ENCODE data around the gene CIAO3.
A peak's percentile ranks its signal among the peaks of the same experiment; 100 is the strongest.

CIAO3 gene

DNA sequence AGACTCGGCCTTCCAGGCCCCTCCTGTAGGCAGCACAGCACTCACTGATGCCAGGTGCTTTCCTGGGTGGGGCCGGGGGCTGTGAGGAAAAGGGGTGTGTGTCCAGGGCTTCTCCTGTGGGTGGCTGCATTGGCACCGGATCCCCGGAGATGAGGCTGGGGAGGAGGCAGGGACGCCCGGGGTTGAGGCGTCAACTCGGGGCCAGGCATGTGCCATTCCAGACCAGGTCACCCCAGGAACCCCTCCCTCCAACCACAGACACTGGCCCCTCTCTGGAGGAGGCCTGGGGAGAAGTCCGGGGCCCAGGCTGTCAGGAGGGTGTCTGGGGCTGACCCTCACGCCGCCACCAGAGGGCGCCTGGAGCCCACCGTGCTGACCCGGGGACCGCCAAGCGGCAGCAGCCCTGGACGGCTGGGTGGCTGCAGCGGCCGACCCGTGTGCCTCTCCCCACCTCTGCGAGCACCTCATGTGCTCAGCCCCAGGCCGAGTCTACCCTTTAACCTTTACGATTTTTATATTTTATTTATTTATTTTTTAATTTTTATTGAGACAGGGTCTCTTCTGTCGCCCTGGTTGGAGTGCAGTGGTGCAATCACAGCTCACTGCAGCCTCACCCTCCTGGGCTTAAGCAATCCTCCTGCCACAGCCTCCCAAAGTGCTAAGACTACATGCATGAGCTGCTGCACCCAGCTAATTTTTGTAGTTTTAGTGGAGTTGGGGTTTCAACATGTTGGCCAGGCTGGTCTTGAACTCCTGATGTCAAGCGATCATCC lies 29.1 kb downstream of the CIAO3 start:
- DNase-seq (ENCODE audit: low read depth, low spot score) = no peak

DNA sequence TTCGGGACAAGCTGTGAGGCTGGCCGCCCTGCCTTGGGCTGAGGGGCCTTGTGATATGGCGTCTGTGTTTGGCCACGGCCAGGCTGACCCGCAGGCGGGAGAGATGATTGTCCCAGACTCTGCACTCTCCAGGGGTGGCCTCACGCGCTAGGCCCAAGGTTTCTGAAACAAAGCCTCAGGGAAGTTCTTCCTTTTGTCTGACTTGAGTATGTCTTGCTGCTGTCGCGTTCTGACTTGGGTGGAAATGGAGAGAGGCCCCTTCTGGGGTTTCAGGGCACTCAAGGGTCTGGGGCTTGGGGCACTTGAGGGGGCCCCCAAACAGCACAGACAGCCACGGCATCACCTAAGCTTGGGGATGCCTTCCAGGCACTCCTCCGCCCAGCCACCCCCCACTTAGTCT lies 29.7 kb downstream of the CIAO3 start:
- DNase-seq (ENCODE audit: low read depth, low spot score) = no peak

DNA sequence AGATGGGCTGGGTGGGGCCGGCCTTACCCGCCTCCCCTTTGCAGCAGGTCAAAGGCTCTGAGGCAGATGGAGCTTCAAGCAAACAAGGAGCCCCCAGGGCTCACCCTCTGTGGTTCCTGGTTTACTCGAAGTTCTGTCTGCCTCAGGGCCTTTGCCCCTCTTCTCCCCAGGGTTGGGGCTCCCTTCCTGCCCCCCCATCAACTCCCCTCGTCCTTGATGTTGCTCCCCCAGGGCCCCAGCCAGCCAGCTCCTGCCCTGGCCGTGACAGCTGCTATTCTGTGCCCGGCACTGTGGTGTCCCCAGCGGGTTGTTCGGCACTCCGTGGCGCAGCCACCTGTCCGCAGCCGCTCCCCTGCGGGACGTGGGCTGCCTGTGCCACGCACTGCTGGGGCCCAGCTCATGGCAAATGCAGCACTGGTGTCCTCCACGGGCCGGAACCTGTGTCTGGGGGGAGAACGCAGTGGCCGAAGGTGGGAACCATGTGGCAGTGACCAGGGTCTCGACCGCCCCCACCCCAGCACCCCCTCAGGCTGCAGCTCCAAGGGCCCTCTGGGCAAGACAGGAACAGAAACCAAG lies 30.2 kb downstream of the CIAO3 start:
- no peak for DNase-seq (ENCODE audit: low read depth, low spot score)

- no peak for DNase-seq (ENCODE audit: low read depth, low spot score)
These were observed 31.0 kb downstream of the CIAO3 start for GRCh38 chr16:709566-710499.

- DNase-seq (ENCODE audit: low read depth, low spot score) = no peak
These were observed 31.8 kb downstream of the CIAO3 start for GRCh38 chr16:708959-709358.

DNA sequence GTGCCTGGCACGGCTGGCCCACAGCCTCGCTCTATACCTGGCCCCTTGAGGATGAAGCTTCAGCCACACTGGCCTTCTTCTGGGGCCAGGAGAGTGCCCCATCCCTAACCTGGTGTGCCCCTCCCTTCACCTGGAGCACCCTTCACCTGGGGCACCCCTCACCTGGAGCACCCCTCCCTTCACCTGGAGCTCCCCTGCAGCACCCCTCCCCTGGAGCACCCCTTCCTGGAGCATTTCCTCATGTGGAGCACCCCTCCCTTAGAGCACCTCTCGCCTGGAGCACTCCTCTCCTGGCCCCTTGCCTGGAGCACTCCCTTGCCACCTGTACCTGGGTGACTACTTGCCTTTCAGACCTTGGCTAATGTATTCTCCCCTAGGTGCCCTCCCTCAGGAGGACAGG lies 32.8 kb downstream of the CIAO3 start:
- DNase-seq (ENCODE audit: low read depth, low spot score) = no peak

DNA sequence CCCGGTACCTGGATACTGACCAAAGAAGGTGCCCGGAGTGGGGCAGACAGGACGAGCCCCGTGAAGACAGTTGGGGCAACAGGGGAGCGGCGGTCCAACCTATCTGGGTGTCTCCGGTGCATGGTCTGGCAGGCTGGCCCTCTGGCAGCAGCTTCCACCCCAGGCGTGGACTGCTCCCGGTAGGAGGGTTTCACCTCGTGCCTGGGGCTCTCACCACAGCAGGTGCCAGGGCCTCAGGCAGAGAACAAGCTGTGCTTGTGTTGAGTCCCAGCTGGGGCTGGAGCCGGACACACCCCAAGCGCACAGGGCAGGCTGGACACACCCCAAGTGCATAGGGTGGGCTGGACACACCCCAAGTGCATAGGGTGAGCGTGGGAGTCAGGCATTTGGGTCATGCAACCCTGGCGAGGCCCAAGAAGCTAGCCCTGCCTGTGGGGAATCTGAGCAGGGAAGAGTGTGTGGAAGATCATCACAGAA lies 33.7 kb downstream of the CIAO3 start:
- DNase-seq (ENCODE audit: low read depth, low spot score) = no peak

DNA sequence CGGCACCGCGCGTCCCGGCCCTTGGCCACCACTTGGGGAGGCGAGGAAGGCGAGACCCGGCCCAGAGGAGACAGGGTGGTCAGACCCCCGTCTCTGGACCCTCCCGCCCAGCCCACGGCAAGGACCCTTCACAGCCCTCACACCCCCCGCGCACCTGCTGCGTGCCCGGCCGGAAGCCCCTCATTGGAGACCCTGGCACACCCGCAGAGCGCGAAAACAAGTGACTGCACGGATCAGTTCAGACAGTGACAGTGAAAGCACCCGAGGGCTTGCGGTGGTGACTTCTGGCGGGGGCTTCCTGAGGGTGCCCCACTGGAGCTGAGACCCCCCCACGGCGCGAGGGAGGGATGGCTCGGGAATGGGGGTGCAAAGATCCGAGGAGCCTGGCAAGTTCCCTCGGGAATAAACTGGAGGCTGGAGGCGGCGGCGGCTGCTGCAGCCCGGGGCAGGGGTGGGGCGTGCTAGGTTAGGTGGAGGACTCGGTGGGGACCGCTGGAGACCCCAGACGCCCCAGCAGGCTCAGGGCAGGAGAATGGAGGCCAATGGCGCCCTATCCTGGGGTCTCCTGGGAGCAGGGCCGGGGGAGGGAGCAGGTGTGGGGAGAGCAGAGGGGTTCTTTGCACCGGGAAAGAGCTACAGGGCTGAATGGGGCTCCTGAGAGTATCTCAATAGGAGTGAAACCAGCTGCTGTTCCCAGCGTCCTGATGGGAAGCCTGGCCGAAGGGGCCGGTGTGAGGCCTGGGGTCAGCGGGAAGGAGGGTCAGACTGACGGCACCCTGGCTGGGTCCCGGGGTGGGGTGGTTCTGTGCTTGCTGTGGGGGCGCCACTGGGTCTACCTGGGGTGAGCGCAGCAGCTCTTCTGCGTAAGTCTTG lies 34.4 kb downstream of the CIAO3 start:
- no peak for DNase-seq (ENCODE audit: low read depth, low spot score)

DNA sequence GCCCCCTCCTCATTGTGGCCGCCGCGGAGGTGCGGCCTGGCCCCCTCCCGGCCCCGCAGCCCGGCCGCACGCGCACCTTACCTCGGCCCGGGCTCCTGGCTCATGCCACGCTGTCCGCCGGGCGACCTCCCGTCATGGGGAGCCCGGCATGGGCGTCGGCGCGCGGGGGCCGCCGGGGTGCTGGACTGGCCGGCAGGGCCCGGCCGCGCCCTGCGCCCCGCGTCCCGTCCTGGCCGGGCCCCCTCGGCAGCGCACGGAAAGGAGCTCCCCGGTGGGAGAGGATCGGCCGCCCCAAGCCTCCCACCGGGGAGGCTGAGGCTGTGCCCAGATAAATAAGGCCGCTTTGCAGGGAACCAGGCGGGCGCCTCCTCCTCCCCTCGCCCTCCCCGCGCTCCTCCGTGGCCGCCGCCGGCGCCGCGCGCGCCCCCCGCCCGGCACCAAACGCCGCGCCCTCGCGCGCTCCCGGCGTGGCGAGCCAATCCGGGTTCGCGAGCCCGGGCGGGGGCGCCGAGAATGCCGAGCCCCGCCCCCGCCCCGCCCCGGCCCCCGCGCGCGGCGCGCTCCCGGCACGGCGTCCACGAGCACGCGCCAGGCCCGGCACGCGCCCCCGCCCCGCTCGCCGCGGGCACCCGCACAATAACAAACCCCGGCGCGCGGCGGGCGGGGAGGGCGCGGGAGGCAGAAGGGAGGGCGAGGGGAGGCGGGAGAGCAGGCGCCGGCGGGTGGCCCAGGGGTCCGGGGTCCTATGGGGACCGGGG lies 35.2 kb downstream of the CIAO3 start, which contains the start of gene FBXL16:
Gene FBXL16, minus strand, starts transcription at position 371 of the 758 bp plus-strand sequence. CDS start 8,396 bp downstream, outside the sequence.
- no peak for DNase-seq (ENCODE audit: low read depth, low spot score)

DNA sequence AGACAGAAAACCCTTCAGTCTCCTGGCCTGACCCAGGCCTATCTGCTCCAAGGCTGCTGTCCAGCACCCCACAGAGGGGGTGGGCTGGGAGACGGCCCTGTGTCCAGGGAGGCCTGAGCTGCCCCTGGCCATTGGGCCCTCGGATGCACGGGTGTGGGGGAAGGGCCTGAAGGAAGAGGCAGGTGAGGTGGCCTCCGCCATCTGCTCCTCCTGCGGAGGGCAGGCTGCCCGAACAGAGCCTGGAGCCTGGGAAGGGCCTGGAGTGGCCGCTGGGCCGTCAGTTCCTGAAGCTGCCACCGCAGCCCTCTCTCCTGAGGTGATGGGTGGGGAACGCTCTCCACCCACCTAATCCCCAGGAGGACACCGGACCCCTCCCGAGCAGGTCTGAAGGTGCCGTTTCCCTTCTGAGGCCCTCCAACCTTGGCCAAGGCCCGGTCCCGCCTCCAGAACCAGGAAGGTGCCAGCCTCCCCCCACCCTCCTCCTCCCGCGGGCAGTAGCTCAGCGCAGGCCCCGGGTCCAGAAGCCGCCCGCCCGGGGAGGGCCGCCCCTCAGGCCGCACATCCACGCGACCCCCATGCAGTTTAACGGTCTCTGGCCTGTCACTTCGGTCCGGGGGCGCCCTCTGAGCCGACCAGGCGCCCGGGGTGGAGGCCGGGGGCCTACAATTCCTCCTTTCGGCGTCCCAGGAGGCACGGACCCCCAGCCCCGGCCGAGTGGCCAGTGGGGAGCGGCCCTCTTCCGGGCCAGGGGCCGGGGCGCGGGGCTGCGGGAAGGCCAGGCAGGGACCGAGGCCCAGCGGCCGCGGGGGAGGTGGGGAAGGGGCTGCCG lies 36.0 kb downstream of the CIAO3 start:
- no peak for DNase-seq (ENCODE audit: low read depth, low spot score)

DNA sequence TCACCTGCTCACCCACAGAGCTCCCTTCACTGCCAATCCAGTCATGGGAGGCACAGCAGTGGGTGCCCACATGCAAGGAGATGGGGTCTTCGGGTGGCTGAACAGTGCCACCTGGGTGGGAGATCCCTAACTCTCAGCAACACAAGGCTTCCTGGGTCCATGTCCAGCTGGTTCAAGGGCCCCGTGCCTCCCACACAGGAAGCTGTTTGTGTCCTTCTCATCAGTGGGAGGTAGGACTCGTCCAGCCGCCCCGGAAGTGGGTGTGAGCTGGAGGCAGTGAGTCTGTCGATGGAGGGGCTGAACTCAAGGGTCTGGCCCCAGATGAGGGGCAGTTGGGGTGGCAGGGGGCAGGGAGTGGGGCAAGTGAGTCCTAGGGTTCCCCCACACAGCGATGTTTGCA lies 36.8 kb downstream of the CIAO3 start:
- no peak for DNase-seq (ENCODE audit: low read depth, low spot score)

- DNase-seq (ENCODE audit: low read depth, low spot score) = no peak
These were observed 37.4 kb downstream of the CIAO3 start for GRCh38 chr16:703406-703805.

DNA sequence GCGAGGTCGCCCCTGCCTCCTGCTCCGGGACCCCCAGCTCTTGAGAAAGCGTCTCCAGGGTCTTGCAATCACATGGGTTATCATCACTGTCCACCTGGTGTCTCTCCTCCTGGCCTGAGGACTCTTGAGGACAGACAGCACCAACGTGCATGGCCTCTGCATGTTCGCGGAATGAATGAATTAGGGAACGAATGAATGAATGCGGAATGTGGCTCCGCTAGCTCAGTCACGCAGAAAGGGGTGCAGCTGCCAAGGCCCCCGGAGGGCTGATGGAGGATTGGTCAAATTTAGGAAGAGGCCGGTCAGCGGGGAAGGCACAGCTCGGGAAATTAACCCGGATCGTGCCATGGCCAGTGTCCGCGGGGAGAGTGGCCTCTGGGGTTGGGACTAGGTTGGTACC lies 38.5 kb downstream of the CIAO3 start:
- no peak for DNase-seq (ENCODE audit: low read depth, low spot score)

- DNase-seq (ENCODE audit: low read depth, low spot score) = no peak
These were observed 39.9 kb downstream of the CIAO3 start for GRCh38 chr16:700684-701584.

GRCh38 chr16:698911-699671 lies 41.7 kb downstream of the CIAO3 start:
- no peak for DNase-seq (ENCODE audit: low read depth, low spot score)

DNA sequence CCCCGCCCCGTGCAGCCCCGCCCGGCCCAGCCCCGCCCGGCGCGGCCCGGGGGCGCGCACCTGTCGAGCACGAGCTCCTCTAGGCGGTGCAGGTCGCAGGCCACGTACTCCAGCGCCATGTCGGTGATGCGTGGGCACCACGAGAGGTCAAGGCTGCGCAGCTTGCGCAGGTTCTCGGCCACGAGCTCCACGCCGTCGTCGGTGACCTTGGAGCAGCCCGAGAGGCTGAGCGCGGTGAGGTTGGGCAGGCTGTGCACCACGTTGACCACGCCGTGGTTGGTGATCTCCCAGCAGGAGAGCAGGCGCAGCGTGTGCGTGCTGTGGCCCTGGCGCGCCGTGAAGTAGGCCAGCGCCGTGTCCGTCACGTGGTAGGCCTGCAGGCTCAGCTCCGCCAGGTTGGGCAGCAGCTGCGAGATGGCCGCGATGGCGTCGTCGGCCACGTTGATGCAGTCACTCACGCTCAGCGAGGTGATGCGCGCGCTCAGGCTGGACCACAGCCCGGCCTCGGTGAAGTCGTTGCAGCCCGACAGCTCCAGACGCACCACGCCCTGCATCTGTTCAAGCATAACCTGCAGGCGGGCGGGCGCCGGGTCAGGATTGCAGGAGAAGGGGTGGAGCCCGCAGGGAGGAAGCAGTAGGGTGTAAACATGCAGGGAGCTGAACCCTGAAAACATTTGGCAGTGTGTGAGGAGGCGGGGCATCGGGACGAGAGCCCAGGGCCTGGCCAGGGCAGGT lies 45.3 kb downstream of the CIAO3 start:
- peak; percentile 40 for DNase-seq (ENCODE audit: low read depth, low spot score)

- no peak for DNase-seq (ENCODE audit: low read depth, low spot score)
These were observed 45.9 kb downstream of the CIAO3 start for GRCh38 chr16:694863-695354.

Measured in activated CD4-positive, CD25-positive, alpha-beta regulatory T cell treated with anti-CD3 and anti-CD28 coated beads, Interleukin-2, amount 50 U/mL, for 16 hours (primary cell).